Activated CD4-positive, alpha-beta T cell treated with anti-CD3 and anti-CD28 coated beads, Interleukin-2, amount 50 U/mL, for 24 hours (primary cell): ENCODE results near the gene MEPE.

Experiments used
- DNase-seq, 2 donors: peaks; one replicate each; pipeline ENCODE4 v3.0.0-alpha.2; 2020; ENCODE audit warnings: low read depth in 1 of 2, low spot score in 1 of 2

The MEPE gene

GRCh38 chr4:87832669-87833068, at the start of gene MEPE:
Gene MEPE, plus strand, starts transcription at chr4:87832969. Its CDS starts 1,746 bp downstream, at chr4:87834715.
- DNase-seq = no peak

GRCh38 chr4:87783781-87784180, 49.0 kb upstream of the MEPE start:
- DNase-seq = no peak

GRCh38 chr4:87785731-87786509, 46.8 kb upstream of the MEPE start:
- DNase-seq = no peak

GRCh38 chr4:87799301-87800113, 33.3 kb upstream of the MEPE start, which contains the start of gene IBSP:
Gene IBSP, plus strand, starts transcription at chr4:87799554. Its CDS starts 2,808 bp downstream, at chr4:87802362.
- DNase-seq = no peak

GRCh38 chr4:87802858-87803257, 29.9 kb upstream of the MEPE start:
- no peak for DNase-seq

- no peak for DNase-seq
These were observed 29.3 kb upstream of the MEPE start for GRCh38 chr4:87803421-87803820.

GRCh38 chr4:87804871-87805270, 27.9 kb upstream of the MEPE start:
- no peak for DNase-seq

- DNase-seq = no peak
These were observed 26.8 kb upstream of the MEPE start for GRCh38 chr4:87805971-87806370.

- no peak for DNase-seq
These were observed 26.2 kb upstream of the MEPE start for GRCh38 chr4:87806520-87806919.

- DNase-seq = no peak
These were observed 25.4 kb upstream of the MEPE start for GRCh38 chr4:87807402-87807801.

GRCh38 chr4:87811977-87812376, 20.8 kb upstream of the MEPE start:
- no peak for DNase-seq

GRCh38 chr4:87819281-87819919, 13.4 kb upstream of the MEPE start:
- DNase-seq = no peak

GRCh38 chr4:87823200-87823599, 9.6 kb upstream of the MEPE start:
- no peak for DNase-seq

- DNase-seq = no peak
These were observed 9.0 kb upstream of the MEPE start for GRCh38 chr4:87823724-87824123.

- DNase-seq = no peak
These were observed 8.4 kb upstream of the MEPE start for GRCh38 chr4:87824352-87824751.

GRCh38 chr4:87834401-87834800, 1.6 kb downstream of the MEPE start:
- DNase-seq = no peak

- DNase-seq = no peak
These were observed 2.4 kb downstream of the MEPE start for GRCh38 chr4:87835197-87835596.

GRCh38 chr4:87835743-87836142, 3.0 kb downstream of the MEPE start:
- no peak for DNase-seq

- DNase-seq = no peak
These were observed 5.4 kb downstream of the MEPE start for GRCh38 chr4:87838205-87838604.

GRCh38 chr4:87838890-87839591, 6.3 kb downstream of the MEPE start:
- DNase-seq = no peak

- no peak for DNase-seq
These were observed 6.8 kb downstream of the MEPE start for GRCh38 chr4:87839592-87839946.
